Body of pancreas (tissue), 4 donors: ENCODE measurements around the gene PRSS23. TPM values are rescaled to one million over a fixed set of nuclear protein-coding genes. Genes with fewer than 3 reads are reported as not detected.
A peak's percentile ranks its signal among the peaks of the same experiment; 100 is the strongest.

ENCODE experiments used
- ATAC-seq: fragments of 150-250 bp; one replicate; pipeline ENCODE4 v1.9.1; 2016
- DNase-seq, 4 donors: peaks; one replicate each; pipeline ENCODE4 v3.0.0-alpha.2; 2019
- H3K27ac ChIP-seq, 4 donors: fragments of 200-600 bp; sonication (generic); 1 replicate in 3 of 4; 2 replicates in 1 of 4; pipeline versions ENCODE4 v1.5.1 to v1.6.1; 2016 to 2019; ENCODE audit warnings: mild to moderate bottlenecking in 1 of 4, mixed read lengths in 1 of 4, moderate library complexity in 1 of 4
- H3K27me3 ChIP-seq, 2 donors: fragments of 200-600 bp; sonication (generic); one replicate each; pipeline ENCODE4 v1.6.0; 2016; ENCODE audit warnings: mild to moderate bottlenecking in 1 of 2
- H3K36me3 ChIP-seq, 2 donors: fragments of 200-600 bp; sonication (generic); replicated peaks in 1 of 2; 2 replicates each; pipeline ENCODE4 v1.5.1; 2016; ENCODE audit warnings: low read depth in 2 of 2; ENCODE audit not compliant: insufficient read depth in 1 of 2
- H3K4me1 ChIP-seq: fragments of 200-600 bp; sonication (generic); one replicate; pipeline ENCODE4 v1.6.0; 2016
- H3K4me3 ChIP-seq, 2 donors: fragments of 200-600 bp; sonication (generic); 1 replicate in 1 of 2; 2 replicates in 1 of 2; pipeline ENCODE4 v1.5.1; 2016 to 2019
- H3K9me3 ChIP-seq, 3 donors: fragments of 200-600 bp; sonication (generic); 1 replicate in 2 of 3; 2 replicates in 1 of 3; pipeline ENCODE4 v1.5.1; 2016
- CTCF ChIP-seq, 7 experiments: fragments of 450-650 bp in 4 of 7; fragments of 200-600 bp in 3 of 7; sonication (generic) in 3 of 7; IDR thresholded peaks; one replicate each; pipeline ENCODE4 v1.5.1; 2016 to 2019; ENCODE audit warnings: antibody characterized with exemption in 7 of 7
- POLR2A ChIP-seq, 3 donors: fragments of 450-650 bp; IDR thresholded peaks; one replicate each; pipeline ENCODE4 v1.6.1; 2016; ENCODE audit warnings: antibody characterized with exemption in 3 of 3, mild to moderate bottlenecking in 2 of 3
- WGBS, 2 donors: methylation state at CpG; one replicate each; pipeline ENCODE4 v1.1.5; 2017; 5-methylcytosine and 5-hydroxymethylcytosine counted together
- intact Hi-C: fragments of 100-400 bp; cut with DNase I; formaldehyde crosslinking; loops from one replicate; pipeline ENCODE4 v1.15.1; 2023
- total RNA-seq, 2 donors: library from RNA; depleted of rRNA; stranded (reverse); fragments of >200 nt; gene quantifications; one replicate each; pipeline ENCODE4 v1.1.0, GENCODE V29; 2016

PRSS23 gene
- total RNA-seq, 2 donors from 2014 or later: 4.0 to 20.0 TPM

DNA sequence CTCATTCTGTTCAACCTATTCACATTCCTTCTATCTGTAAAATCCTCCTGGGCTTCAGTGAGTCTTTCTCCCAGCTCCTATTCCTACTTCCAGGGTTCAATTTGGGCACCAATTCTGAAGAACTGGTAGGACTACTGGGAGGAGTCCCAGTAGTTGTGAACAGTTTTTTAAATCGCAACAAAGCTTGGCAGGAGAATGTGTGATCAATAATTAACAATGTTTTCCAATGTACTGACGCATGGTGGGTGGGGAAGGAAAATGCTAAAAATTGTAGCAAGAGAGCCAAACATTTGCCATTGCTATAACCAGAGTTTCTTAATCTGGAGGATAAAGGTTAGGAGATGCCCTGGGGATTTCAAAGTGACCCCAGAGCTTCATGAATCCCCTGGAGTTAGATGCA, 27.3 kb upstream of the PRSS23 start:
- TF ChIP-seq POLR2A (IDR thresholded peaks at IDR 0.05) (no peak), CTCF (IDR thresholded peaks at IDR 0.05) (no peak)
- H3K4me3 ChIP-seq: no peak overlapping the region
- ATAC-seq (peak; percentile 50), DNase-seq (no peak)
- intact Hi-C loops: no loop called here
- H3K36me3 ChIP-seq: no peaks in the 10 kb centered on the region
- no peaks in the 10 kb centered on the region for H3K9me3 ChIP-seq
- WGBS, 2 donors: 9 to 13% methylated on average over 2 of the region's 2 CpGs
- peaks cover 6% of the 10 kb centered on the region for H3K4me1 ChIP-seq
- H3K27ac ChIP-seq: peak overlapping the region; percentile 5 to 58 (median 36)
- no peaks in the 10 kb centered on the region for H3K27me3 ChIP-seq

GRCh38 chr11:86773513-86774252, 26.7 kb upstream of the PRSS23 start:
- Histone ChIP-seq H3K27ac (peak overlapping the region; percentile 5 to 45 (median 22)), H3K36me3 (no peaks in the 10 kb centered on the region), H3K27me3 (no peaks in the 10 kb centered on the region), H3K4me1 (peaks cover 6% of the 10 kb centered on the region), H3K4me3 (no peak overlapping the region), H3K9me3 (no peaks in the 10 kb centered on the region)
- DNase-seq (no peak), ATAC-seq (peak; percentile 12)
- TF ChIP-seq POLR2A (IDR thresholded peaks at IDR 0.05): no peak
- no peak for TF ChIP-seq CTCF (IDR thresholded peaks at IDR 0.05)
- WGBS, 2 donors: 80 to 84% methylated on average over 3 of the region's 3 CpGs
- intact Hi-C loops: no loop called here

DNA sequence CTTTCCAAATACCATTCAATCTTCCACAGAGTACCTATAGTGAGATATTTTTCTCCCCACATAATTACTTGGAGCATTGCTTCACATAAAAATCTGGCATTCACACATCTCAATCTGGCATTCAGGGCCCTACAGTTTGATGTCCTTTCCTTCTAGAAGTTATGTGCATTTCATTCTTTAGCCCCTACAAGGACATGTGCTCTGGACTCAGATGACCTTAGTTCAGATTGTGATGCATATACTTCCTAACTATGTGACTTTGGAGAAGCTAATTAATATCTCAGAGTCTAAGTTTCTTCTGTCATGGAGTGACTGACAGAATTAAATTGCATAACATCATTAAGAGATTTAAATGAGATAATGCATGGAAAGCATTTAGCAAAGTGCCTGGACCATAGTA, 25.9 kb upstream of the PRSS23 start:
- intact Hi-C loops: no loop called here
- Histone ChIP-seq H3K36me3 (no peaks in the 10 kb centered on the region), H3K4me1 (peaks cover 6% of the 10 kb centered on the region), H3K27me3 (no peaks in the 10 kb centered on the region), H3K4me3 (no peak overlapping the region), H3K27ac (no peak overlapping the region), H3K9me3 (no peaks in the 10 kb centered on the region)
- TF ChIP-seq CTCF (IDR thresholded peaks at IDR 0.05) (no peak), POLR2A (IDR thresholded peaks at IDR 0.05) (no peak)
- DNase-seq (no peak), ATAC-seq (no peak)

GRCh38 chr11:86775361-86775760, 25.0 kb upstream of the PRSS23 start:
- TF ChIP-seq CTCF (IDR thresholded peaks at IDR 0.05): no peak
- no peak for TF ChIP-seq POLR2A (IDR thresholded peaks at IDR 0.05)
- ATAC-seq (no peak), DNase-seq (no peak)
- H3K4me1 ChIP-seq: peaks cover 6% of the 10 kb centered on the region
- H3K9me3 ChIP-seq: no peaks in the 10 kb centered on the region
- intact Hi-C loops: no loop called here
- WGBS, 2 donors: 96 to 98% methylated on average over 2 of the region's 2 CpGs
- H3K4me3 ChIP-seq: no peak overlapping the region
- no peak overlapping the region for H3K27ac ChIP-seq
- H3K36me3 ChIP-seq: no peaks in the 10 kb centered on the region
- no peaks in the 10 kb centered on the region for H3K27me3 ChIP-seq

DNA sequence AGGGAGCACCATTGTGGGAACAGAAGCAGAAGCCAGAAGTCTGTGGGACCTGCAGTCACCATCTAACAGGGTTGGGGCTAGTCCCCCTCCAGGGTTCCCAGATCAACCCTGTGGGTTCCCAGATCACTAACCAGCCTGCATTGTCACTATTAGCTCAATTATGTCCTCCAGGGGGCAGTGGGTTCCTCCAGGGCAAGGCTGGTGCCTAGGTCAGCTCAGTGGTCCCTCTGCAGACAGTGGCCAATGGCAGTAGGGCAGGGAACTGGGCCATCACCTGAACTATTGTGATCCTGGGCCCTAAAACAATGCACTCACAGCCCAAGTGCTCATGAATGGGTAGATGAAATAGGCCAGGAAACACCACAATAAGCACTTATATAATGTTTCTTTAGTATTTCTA, 18.8 kb upstream of the PRSS23 start:
- no peak overlapping the region for H3K4me3 ChIP-seq
- ATAC-seq (no peak), DNase-seq (no peak)
- H3K9me3 ChIP-seq: no peaks in the 10 kb centered on the region
- H3K27ac ChIP-seq: no peak overlapping the region
- intact Hi-C loops: no loop called here
- no peaks in the 10 kb centered on the region for H3K4me1 ChIP-seq
- TF ChIP-seq POLR2A (IDR thresholded peaks at IDR 0.05) (no peak), CTCF (IDR thresholded peaks at IDR 0.05) (no peak)
- H3K36me3 ChIP-seq: no peaks in the 10 kb centered on the region
- H3K27me3 ChIP-seq: no peaks in the 10 kb centered on the region
